Astrocyte of the cerebellum (primary cell): ENCODE data around the gene FOXD2.

Source experiments
- DNase-seq: peaks from one replicate; pipeline ENCODE4 v3.0.0-alpha.2; 2011; ENCODE audit warnings: low read depth
- H3K4me3 ChIP-seq: 2 replicates; pipeline ENCODE4 v1.5.1; 2011; ENCODE audit warnings: mild to moderate bottlenecking, low read depth, low read length, moderate library complexity
- in situ Hi-C: cut with HindIII; loops from 2 replicates; pipeline ENCODE4 v1.10.0; 2017; ENCODE audit warnings: low sequenced_read_pairs
- TF ChIP-seq, protein P1 (sequence below): IDR thresholded peaks from 2 replicates; pipeline ENCODE4 v1.5.1; 2012; ENCODE audit warnings: low read length, low read depth, moderate library complexity, mild to moderate bottlenecking; ENCODE audit errors: missing control alignments

Gene FOXD2

DNA sequence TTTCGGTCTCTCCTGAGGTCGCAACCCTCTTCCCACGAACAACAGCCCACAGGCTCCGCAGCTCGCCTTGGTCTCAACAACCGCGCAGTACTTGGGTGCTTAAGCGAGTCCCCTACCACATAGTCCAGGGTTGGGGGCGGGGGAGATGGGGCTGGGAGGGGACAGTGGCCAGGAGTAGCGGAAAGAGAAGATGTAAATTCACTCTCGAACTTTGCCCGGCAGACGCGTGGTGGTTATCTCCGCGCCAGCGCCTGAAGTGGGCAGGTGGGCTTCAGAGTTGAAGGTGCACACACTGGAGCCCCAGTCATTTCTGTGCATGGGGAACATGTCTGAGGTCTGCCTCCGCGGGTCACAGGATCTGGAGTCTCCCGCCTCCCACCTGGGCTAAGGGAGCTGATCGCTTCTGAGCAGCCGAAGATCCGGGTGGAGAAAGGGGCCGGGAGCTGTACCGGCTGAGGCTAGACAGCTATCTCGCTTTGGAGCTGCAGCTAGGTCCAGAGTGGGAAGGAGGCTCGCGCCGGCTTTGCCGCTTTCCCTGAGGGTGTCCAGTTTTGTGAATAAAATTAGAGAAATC, 4.3 kb upstream of the FOXD2 start:
- TF ChIP-seq, protein P1, sequence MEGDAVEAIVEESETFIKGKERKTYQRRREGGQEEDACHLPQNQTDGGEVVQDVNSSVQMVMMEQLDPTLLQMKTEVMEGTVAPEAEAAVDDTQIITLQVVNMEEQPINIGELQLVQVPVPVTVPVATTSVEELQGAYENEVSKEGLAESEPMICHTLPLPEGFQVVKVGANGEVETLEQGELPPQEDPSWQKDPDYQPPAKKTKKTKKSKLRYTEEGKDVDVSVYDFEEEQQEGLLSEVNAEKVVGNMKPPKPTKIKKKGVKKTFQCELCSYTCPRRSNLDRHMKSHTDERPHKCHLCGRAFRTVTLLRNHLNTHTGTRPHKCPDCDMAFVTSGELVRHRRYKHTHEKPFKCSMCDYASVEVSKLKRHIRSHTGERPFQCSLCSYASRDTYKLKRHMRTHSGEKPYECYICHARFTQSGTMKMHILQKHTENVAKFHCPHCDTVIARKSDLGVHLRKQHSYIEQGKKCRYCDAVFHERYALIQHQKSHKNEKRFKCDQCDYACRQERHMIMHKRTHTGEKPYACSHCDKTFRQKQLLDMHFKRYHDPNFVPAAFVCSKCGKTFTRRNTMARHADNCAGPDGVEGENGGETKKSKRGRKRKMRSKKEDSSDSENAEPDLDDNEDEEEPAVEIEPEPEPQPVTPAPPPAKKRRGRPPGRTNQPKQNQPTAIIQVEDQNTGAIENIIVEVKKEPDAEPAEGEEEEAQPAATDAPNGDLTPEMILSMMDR, result no peak
- no peak for DNase-seq
- in situ Hi-C loops, result no loop called here
- H3K4me3 ChIP-seq, result no peak overlapping the region

DNA sequence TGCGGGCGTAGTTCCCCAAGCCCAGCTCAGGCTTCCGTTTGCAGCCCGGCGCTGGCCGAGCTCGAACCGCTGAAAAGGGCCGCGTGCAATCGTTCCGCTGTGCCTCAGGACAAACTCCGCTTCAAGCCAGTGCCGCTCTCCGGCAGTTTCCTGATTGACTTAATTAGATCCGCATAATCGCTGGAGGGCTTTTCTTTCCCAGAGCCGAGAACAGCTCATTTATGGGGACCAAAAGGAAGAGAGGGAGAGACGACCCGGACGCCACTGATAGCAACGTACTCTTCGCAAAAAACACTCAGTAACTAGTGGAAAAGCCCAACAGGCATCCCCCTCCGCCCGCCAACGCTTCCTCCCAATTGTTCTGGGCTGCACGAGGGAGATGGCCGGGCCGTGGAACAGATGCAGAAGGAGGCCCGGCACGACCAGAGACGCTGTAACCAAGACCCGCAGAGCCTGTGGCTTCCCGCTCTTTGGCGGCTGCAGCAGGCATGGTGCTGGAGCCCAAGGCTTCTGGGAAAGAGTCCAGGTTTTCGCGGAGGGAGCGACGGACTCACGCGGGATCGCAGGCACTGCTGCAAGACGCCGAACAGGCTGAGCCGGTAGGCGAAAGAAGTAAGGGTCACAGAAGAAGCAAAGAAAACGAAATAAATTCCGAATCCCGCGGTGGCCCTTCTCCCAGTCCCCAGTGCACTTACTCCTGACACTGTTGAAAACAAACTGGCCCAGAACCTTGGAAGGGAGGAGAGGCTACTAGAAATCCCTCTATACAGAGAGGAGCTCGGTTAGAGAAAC, 3.6 kb upstream of the FOXD2 start:
- peak; percentile 9 for DNase-seq
- H3K4me3 ChIP-seq, result no peak overlapping the region
- in situ Hi-C loops, result no loop called here
- TF ChIP-seq, protein P1, result no peak

DNA sequence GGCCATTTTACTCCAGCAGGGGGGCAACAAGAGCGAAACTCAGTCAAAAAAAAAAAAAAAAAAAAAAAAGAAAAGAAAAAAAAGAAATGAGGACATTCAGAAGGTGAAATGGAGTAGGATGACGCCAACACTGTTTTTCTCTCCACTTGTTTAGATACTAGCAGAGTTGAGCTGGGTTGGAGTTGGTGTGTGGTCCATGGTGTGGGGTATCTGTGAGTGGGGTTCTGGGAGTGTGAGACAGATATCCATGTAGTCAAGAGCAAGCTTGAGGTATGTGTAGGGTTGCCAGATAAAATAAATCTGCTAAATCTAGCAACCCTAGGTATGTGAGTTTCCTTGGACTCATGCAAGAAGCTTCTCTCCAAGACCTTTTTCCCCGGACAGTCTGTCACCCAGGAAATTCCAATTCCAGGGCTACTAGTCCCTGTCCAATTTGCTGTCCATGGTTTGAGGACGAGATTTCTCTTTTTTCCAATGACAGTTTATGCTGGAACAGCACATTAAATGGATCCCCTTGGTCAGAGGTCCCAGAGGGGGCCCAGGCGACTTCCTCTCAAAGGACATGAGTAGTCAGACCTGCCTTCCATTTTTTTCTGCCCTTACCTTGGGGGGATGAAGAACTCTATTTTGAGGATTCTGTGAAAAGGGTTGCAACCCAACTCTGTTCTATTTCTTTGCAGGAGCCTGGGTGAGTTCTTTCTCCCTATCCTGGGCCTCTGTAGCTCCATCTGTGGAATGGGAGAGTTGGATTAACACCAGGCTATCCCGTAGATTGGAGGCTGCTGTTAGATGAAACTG, 2.1 kb upstream of the FOXD2 start:
- in situ Hi-C loops, result no loop called here

DNA sequence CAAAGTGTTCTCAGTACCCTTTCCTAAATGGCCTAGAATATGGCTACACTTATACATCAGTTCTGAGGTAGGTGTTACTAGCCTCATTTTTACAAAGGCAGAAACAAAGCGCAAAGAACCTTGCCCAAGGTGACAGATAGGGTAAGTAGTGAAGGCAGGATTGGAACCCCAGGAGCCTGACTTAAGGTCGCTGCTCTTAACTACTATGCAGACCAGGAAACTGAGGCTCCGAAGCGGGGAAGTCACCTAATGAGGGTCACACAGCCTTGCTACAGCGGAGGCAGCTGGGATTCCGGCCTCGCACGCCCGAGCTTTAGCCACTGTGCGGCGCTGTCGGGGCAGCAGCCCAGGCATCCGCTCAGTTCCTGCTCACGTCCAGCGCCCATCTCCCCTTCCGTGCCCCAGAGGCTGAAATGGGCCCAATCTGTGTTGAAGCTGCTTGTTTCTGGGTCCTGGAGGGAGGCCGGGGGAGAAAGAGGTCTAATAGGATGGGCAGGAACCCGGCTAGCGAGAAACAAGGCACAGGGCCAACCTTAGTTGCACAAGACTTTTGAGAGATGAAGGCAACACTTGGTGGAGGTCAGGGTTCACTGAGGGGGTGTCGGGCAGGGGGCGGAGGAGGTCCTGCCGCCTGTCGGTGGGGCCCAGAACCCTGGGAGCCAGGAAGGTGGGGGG, 1.4 kb upstream of the FOXD2 start:
- no peak for DNase-seq
- TF ChIP-seq, protein P1, result peak; percentile 87
- peak overlapping the region; percentile 46 for H3K4me3 ChIP-seq
- in situ Hi-C loops, result no loop called here

More for the DNA sequence above, 2.1 kb upstream of the FOXD2 start:
- no peak overlapping the region for H3K4me3 ChIP-seq
- TF ChIP-seq, protein P1, result no peak
- no peak for DNase-seq

DNA sequence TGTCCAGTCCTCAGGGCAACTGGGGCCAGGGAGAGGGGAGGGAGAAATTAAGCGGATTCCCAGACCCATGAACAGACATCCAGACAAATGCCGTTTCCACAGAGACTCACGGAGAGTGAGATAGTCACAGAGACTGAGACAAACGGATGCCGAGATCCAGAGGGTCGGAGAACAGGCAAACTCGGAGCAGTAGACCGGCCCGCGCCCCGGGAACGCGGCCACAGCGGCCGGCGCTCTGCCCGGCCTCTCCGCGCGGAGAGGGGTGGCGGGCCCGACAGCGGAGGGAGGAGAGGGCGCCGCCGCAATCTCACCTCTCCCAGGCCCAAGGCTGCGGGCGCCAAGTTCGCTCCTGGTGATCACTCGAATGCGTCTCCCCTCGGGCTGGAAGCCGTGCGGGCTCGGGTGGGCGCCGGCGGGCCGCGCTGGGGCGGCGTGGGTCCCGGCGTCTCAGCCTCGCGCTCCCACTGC, 831 bp upstream of the FOXD2 start:
- in situ Hi-C loops, result no loop called here
- TF ChIP-seq, protein P1, result no peak
- H3K4me3 ChIP-seq, result peak overlapping the region; percentile 46
- DNase-seq, result no peak
